Measurements from ENCODE around the gene APOBEC4. TPM values are rescaled to one million over a fixed set of nuclear protein-coding genes. Genes with fewer than 3 reads are reported as not detected.
A peak's percentile ranks its signal among the peaks of the same experiment; 100 is the strongest.

The APOBEC4 gene
- total and polyA plus RNA-seq, 7 experiments from 2014 or later: 0.19 TPM; not detected in 6

DNA sequence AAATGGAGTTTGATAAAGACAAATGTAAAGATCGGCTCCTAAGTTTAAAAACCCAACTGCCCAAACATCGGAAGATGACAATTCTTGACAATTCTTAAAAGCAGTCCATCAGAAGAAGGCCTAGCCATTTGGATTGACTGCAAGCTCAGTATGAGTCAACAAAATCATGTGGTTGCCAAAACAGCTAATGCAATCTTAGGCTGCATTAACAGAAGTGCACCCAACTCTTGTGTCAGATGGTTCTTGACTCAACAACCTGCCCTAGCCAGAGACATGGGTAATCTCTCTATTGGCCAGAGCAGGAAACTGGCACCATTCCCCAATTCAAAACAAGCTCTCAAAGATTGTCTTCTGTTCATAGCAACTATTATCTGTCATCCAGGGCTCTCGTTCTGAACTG is 53.0 kb downstream of the APOBEC4 start:
- peaks cover 0 to 3% (median 0%) of the 10 kb centered on the region in 5 donors for H3K36me3 Mint-ChIP-seq
- H3K4me1 Mint-ChIP-seq: peaks cover 0 to 22% (median 6%) of the 10 kb centered on the region in 7 donors
- no peaks in the 10 kb centered on the region for H3K9me3 Mint-ChIP-seq
- CTCF ChIA-PET: no interaction called here
- peak overlapping the region in 1 of 9 donors; percentile 22 for H3K27ac Mint-ChIP-seq
- no peaks in the 10 kb centered on the region for H3K4me1 ChIP-seq (ENCODE audit: control insufficient read depth in 2 of 2, insufficient read depth in 2 of 2, low read length in 2 of 2)
- H3K27me3 ChIP-seq (ENCODE audit: control insufficient read depth in 2 of 2, insufficient read depth in 2 of 2, low read length in 2 of 2): no peaks in the 10 kb centered on the region
- H3K36me3 ChIP-seq (ENCODE audit: control insufficient read depth in 2 of 3, insufficient read depth in 3 of 3, low read length in 3 of 3): no peaks in the 10 kb centered on the region
- no peak overlapping the region for H3K4me3 ChIP-seq (ENCODE audit: low read length)
- intact Hi-C loops (cut with micrococcal nuclease): no loop called here
- DNase-seq: no peak
- H3K4me3 Mint-ChIP-seq: no peak overlapping the region
- H3K9me3 ChIP-seq (ENCODE audit: control insufficient read depth in 2 of 3, low read length in 3 of 3): no peaks in the 10 kb centered on the region
- H3K27me3 Mint-ChIP-seq: peaks cover 0 to 14% (median 6%) of the 10 kb centered on the region in 5 donors
- POLR2A ChIA-PET: interaction anchor here (0.7 to 1.4 kb wide), 2 partner anchors 9 to 20 kb away, joined by 3 read pairs; no protein-coding TSS in a partner anchor
- ATAC-seq: peak; percentile 49
- no peak overlapping the region for H3K27ac ChIP-seq (ENCODE audit: low read depth, low read length)

DNA sequence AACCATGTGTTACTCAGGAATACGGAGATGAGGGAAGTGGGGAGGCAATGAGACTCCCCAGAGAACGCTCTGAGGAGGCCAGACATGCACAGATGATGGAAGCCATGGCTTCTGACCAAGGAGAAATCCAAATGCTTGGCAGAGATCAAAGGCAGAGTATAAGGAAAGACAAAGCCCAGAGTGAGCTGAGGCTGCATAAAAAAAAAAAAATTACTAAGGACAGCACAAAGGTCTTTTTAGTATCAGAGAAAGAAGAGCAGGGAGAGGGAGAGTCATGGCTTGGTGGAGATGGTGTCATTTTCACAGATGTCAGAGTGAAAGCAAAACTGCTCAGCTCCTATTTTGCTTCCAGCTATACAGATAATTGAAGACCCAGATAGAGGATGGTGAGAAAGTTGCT is 54.7 kb downstream of the APOBEC4 start:
- Histone ChIP-seq H3K36me3 (ENCODE audit: control insufficient read depth in 2 of 3, insufficient read depth in 3 of 3, low read length in 3 of 3) (no peaks in the 10 kb centered on the region), H3K27me3 (ENCODE audit: control insufficient read depth in 2 of 2, insufficient read depth in 2 of 2, low read length in 2 of 2) (no peaks in the 10 kb centered on the region), H3K4me3 (ENCODE audit: low read length) (no peak overlapping the region), H3K27ac (ENCODE audit: low read depth, low read length) (no peak overlapping the region), H3K9me3 (ENCODE audit: control insufficient read depth in 2 of 3, low read length in 3 of 3) (no peaks in the 10 kb centered on the region), H3K4me1 (ENCODE audit: control insufficient read depth in 2 of 2, insufficient read depth in 2 of 2, low read length in 2 of 2) (no peaks in the 10 kb centered on the region)
- POLR2A ChIA-PET: no interaction called here
- CTCF ChIA-PET: interaction anchor here (0.8 to 1.5 kb wide), 2 partner anchors 8 to 318 kb away, joined by 3 to 5 read pairs; partner anchors contain the start of gene NCF2
- Mint-ChIP-seq H3K27me3 (peaks cover 0 to 9% (median 3%) of the 10 kb centered on the region in 5 donors), H3K9me3 (no peaks in the 10 kb centered on the region), H3K4me3 (peak overlapping the region in 1 of 10 donors; percentile 31), H3K4me1 (peaks cover 0 to 19% (median 0%) of the 10 kb centered on the region in 7 donors), H3K36me3 (peaks cover 0 to 3% (median 0%) of the 10 kb centered on the region in 5 donors), H3K27ac (peak overlapping the region in 2 of 9 donors; percentile 2 to 23)
- ATAC-seq (no peak), DNase-seq (no peak)
- intact Hi-C loops (cut with micrococcal nuclease): no loop called here

DNA sequence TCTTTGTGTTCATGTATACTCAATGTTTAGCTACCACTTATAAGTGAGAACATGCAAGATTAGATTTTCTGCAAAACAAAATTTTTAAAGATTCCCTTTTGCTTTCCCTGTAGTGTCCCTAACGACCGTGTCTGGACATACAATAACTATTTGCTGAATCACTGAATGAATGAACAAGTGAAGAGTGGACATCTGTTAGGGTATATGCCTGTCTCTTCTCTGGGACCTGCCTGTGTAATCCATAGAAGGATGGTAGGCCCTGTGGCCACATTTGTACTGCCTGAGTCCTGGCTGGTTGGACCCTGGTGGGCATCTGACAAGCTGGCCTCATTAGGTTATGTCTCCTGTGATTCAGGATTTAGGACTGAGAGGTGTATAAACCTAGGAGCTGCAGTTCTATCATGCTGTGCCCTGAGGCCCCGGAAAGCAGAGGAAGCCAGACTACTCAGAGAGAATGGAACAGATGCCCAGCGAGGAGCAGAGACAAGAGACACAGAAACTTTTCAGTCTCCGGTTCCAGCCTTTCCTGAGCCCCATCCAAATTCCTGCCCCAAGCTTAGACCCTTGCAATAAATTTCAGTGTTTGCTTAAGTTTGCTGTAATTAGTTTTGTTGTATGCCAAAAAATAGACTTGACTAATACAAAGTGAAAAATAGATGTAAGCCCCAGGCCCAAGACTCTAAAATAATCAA is 55.3 kb downstream of the APOBEC4 start:
- no peak overlapping the region for H3K4me3 Mint-ChIP-seq
- DNase-seq: no peak
- intact Hi-C loops (cut with micrococcal nuclease): no loop called here
- Histone ChIP-seq H3K9me3 (ENCODE audit: control insufficient read depth in 2 of 3, low read length in 3 of 3) (no peaks in the 10 kb centered on the region), H3K36me3 (ENCODE audit: control insufficient read depth in 2 of 3, insufficient read depth in 3 of 3, low read length in 3 of 3) (no peaks in the 10 kb centered on the region), H3K4me3 (ENCODE audit: low read length) (no peak overlapping the region), H3K4me1 (ENCODE audit: control insufficient read depth in 2 of 2, insufficient read depth in 2 of 2, low read length in 2 of 2) (no peaks in the 10 kb centered on the region), H3K27me3 (ENCODE audit: control insufficient read depth in 2 of 2, insufficient read depth in 2 of 2, low read length in 2 of 2) (no peaks in the 10 kb centered on the region), H3K27ac (ENCODE audit: low read depth, low read length) (no peak overlapping the region)
- peaks cover 0 to 6% (median 0%) of the 10 kb centered on the region in 5 donors for H3K36me3 Mint-ChIP-seq
- ATAC-seq: no peak
- H3K4me1 Mint-ChIP-seq: peaks cover 0 to 25% (median 0%) of the 10 kb centered on the region in 7 donors
- H3K9me3 Mint-ChIP-seq: no peaks in the 10 kb centered on the region
- CTCF ChIA-PET: interaction anchor here (1.5 kb wide), 1 partner anchor 8 kb away, joined by 3 read pairs; the partner anchor contains the start of gene NCF2
- peaks cover 0 to 9% (median 3%) of the 10 kb centered on the region in 5 donors for H3K27me3 Mint-ChIP-seq
- H3K27ac Mint-ChIP-seq: peak overlapping the region in 1 of 9 donors; percentile 2
- POLR2A ChIA-PET: no interaction called here

DNA sequence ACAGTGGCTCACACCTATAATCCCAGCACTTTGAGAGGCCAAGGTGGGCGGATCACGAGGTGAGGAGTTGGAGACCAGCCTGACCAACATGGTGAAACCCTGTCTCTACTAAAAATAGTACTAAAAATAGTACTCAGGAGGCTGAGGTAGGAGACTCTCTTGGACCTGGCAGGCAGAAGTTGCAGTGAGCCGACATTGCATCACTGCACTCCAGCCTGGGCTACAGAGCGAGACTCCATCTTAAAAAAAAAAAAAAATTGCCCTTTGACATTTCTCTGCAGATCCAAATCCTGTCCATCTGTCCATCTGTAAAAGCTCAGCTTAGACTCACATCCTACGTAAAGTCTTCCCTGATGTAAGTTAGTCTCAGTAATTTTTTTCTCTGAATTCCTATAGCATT is 56.6 kb downstream of the APOBEC4 start:
- Mint-ChIP-seq H3K4me3 (no peak overlapping the region), H3K4me1 (peaks cover 0 to 25% (median 0%) of the 10 kb centered on the region in 7 donors), H3K9me3 (no peaks in the 10 kb centered on the region), H3K36me3 (peaks cover 0 to 7% (median 0%) of the 10 kb centered on the region in 5 donors), H3K27ac (no peak overlapping the region), H3K27me3 (peaks cover 0 to 7% (median 0%) of the 10 kb centered on the region in 5 donors)
- Histone ChIP-seq H3K4me1 (ENCODE audit: control insufficient read depth in 2 of 2, insufficient read depth in 2 of 2, low read length in 2 of 2) (no peaks in the 10 kb centered on the region), H3K27ac (ENCODE audit: low read depth, low read length) (no peak overlapping the region), H3K4me3 (ENCODE audit: low read length) (no peak overlapping the region), H3K36me3 (ENCODE audit: control insufficient read depth in 2 of 3, insufficient read depth in 3 of 3, low read length in 3 of 3) (no peaks in the 10 kb centered on the region), H3K9me3 (ENCODE audit: control insufficient read depth in 2 of 3, low read length in 3 of 3) (no peaks in the 10 kb centered on the region), H3K27me3 (ENCODE audit: control insufficient read depth in 2 of 2, insufficient read depth in 2 of 2, low read length in 2 of 2) (no peaks in the 10 kb centered on the region)
- ChIA-PET POLR2A (no interaction called here), CTCF (no interaction called here)
- no peak for DNase-seq
- ATAC-seq: no peak
- intact Hi-C loops (cut with micrococcal nuclease): no loop called here

Other genes with a start within 250 kb of the APOBEC4 start
- under 1 TPM in 2 of 5 experiments, not detected in 3; 0.07 to 0.24 TPM for gene NMNAT2, start 234.9 kb downstream of the APOBEC4 start, total RNA-seq
- not detected for gene NMNAT2, start 234.9 kb downstream of the APOBEC4 start, polyA plus RNA-seq
- gene SMG7, start 180.8 kb downstream of the APOBEC4 start, total RNA-seq: 10 to 100 TPM; 50.2 to 87.7 (median 60.1) TPM
- gene SMG7, start 180.8 kb downstream of the APOBEC4 start, polyA plus RNA-seq: 10 to 100 TPM; 24.7 to 35.0 TPM
- 100 to 1,000 TPM in 1 of 5 experiments, 10 to 100 TPM in 2, 1 to 10 TPM in 2; 2.2 to 145 (median 15.2) TPM for gene NCF2, start 62.9 kb downstream of the APOBEC4 start, total RNA-seq
- gene NCF2, start 62.9 kb downstream of the APOBEC4 start, polyA plus RNA-seq: 1 to 10 TPM in 1 of 2 donors, under 1 TPM in 1; 0.43 to 3.8 TPM
- gene ARPC5, start 17.5 kb downstream of the APOBEC4 start, total RNA-seq: 100 to 1,000 TPM in 3 of 5 experiments, 10 to 100 TPM in 2; 49.9 to 252 (median 105) TPM
- 100 to 1,000 TPM; 225 to 525 TPM for gene ARPC5, start 17.5 kb downstream of the APOBEC4 start, polyA plus RNA-seq
- 1 to 10 TPM in 4 of 5 experiments, under 1 TPM in 1; 0.98 to 6.2 (median 4.0) TPM for gene RGL1, start 151.8 kb upstream of the APOBEC4 start, total RNA-seq
- 1 to 10 TPM in 1 of 2 donors, under 1 TPM in 1; 0.90 to 2.6 TPM for gene RGL1, start 151.8 kb upstream of the APOBEC4 start, polyA plus RNA-seq

All from naive thymus-derived CD4-positive, alpha-beta T cell (primary cell).